ENCODE measurements around the gene EML1. TPM values are rescaled to one million over a fixed set of nuclear protein-coding genes. Genes with fewer than 3 reads are reported as not detected.

EML1 gene
- total RNA-seq, 2 experiments from 2014 or later, result not detected

DNA sequence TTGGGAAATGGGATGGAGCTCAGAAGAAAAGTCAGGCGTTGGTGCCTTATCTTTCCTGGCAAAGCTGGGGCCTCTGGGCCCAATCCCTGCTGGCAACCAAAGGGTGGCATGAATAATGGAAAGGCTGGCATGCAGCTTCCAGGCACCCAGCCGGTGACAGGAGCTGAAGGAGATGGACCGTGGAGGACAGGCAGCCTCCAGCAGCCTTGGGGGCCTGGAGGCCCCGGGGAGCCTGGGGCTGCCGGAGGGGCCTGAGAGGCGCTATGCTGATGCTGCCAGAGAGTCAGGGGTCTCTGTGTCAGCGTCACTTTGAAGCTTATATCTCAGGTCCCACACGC lies 38.2 kb upstream of the EML1 start:
- Histone ChIP-seq H3K9me2 (ENCODE audit: insufficient read depth, low read length) (no peaks in the 10 kb centered on the region), H2AFZ (ENCODE audit: low read length) (no peak overlapping the region), H3K36me3 (ENCODE audit: insufficient read depth, low read length) (no peaks in the 10 kb centered on the region), H3K4me3 (ENCODE audit: low read depth, low read length, poor library complexity, severe bottlenecking) (no peak overlapping the region), H3K4me2 (ENCODE audit: low read length) (no peak overlapping the region), H3K4me1 (ENCODE audit: insufficient read depth, low read length, poor library complexity, severe bottlenecking) (peaks cover 6% of the 10 kb centered on the region), H4K20me1 (ENCODE audit: insufficient read depth, low read length) (no peaks in the 10 kb centered on the region), H3K79me2 (ENCODE audit: insufficient read depth, low read depth, low read length) (no peaks in the 10 kb centered on the region), H3K9me3 (ENCODE audit: low read length) (no peaks in the 10 kb centered on the region), H3K27ac (ENCODE audit: low read depth, low read length, poor library complexity, severe bottlenecking) (no peak overlapping the region)
- ChIA-PET CTCF (ENCODE audit: unreplicated experiment) (no interaction called here), POLR2A (interaction anchor here (0.7 kb wide), 1 partner anchor 1885 kb away, joined by 3 read pairs; no protein-coding TSS in a partner anchor)
- TF ChIP-seq, protein P1, sequence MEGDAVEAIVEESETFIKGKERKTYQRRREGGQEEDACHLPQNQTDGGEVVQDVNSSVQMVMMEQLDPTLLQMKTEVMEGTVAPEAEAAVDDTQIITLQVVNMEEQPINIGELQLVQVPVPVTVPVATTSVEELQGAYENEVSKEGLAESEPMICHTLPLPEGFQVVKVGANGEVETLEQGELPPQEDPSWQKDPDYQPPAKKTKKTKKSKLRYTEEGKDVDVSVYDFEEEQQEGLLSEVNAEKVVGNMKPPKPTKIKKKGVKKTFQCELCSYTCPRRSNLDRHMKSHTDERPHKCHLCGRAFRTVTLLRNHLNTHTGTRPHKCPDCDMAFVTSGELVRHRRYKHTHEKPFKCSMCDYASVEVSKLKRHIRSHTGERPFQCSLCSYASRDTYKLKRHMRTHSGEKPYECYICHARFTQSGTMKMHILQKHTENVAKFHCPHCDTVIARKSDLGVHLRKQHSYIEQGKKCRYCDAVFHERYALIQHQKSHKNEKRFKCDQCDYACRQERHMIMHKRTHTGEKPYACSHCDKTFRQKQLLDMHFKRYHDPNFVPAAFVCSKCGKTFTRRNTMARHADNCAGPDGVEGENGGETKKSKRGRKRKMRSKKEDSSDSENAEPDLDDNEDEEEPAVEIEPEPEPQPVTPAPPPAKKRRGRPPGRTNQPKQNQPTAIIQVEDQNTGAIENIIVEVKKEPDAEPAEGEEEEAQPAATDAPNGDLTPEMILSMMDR (conservative IDR thresholded peaks at IDR 0.05; ENCODE audit: low read length), result no peak
- no peak for TF ChIP-seq EZH2phosphoT487 (IDR thresholded peaks at IDR 0.05; ENCODE audit: borderline replicate concordance, low read depth, low read length)
- no TSS peak for BruUV-seq (replicated peaks)
- no peak for DNase-seq (ENCODE audit: low spot score)
- intact Hi-C loops (cut with micrococcal nuclease; ENCODE audit: unreplicated experiment), result no loop called here

DNA sequence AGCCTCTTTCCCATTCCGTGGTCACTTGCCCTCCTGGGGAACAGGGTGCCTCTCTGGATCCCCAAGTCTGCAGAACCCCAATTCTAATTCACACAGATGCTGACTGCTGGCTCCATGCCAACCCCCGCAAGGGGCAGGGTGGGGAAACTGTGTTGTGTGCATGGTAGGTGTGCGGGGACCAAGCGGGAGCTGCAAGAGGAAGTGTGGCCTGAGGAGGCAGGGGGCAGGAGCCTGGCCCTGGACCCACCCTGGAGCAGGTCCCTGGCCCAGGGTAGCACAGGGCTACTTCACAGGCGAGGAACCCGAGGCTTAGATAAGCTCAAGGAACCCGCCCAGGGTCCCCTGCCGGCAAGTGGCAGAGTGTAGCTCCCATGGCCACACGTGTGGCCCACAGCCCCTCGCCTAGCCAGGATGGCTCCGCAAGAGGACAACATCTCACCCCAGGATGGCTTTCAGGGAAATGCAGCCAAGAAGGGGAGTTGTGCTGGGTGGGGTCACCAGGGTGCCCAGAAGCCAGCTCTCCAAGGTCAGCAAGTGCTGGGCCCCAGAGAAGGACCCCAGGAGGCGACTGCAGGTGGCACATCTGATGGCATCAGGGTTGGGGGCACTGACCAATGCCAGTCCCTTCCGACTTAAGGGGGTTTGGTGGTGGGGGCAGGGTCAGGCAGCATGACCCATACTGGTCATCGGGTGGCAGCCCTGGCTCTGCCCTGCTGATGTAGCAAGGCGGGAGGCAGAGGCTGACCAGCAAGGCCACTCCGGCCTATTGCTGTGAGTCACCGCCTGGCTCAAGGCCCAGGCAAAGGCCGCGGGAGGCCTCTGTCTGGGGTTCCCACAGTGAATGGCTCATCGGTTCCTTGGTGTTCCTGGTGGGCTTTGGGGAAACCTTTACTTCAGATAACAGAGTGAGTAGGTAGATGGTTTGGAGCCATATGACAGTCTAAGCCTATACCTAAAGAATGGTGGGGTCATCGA lies 37.3 kb upstream of the EML1 start:
- Histone ChIP-seq H3K9me3 (ENCODE audit: low read length) (no peaks in the 10 kb centered on the region), H2AFZ (ENCODE audit: low read length) (no peak overlapping the region), H3K4me2 (ENCODE audit: low read length) (no peak overlapping the region), H3K9me2 (ENCODE audit: insufficient read depth, low read length) (no peaks in the 10 kb centered on the region), H3K79me2 (ENCODE audit: insufficient read depth, low read depth, low read length) (no peaks in the 10 kb centered on the region), H3K4me3 (ENCODE audit: low read depth, low read length, poor library complexity, severe bottlenecking) (no peak overlapping the region), H4K20me1 (ENCODE audit: insufficient read depth, low read length) (no peaks in the 10 kb centered on the region), H3K4me1 (ENCODE audit: insufficient read depth, low read length, poor library complexity, severe bottlenecking) (peaks cover 6% of the 10 kb centered on the region), H3K36me3 (ENCODE audit: insufficient read depth, low read length) (no peaks in the 10 kb centered on the region), H3K27ac (ENCODE audit: low read depth, low read length, poor library complexity, severe bottlenecking) (no peak overlapping the region)
- intact Hi-C loops (cut with micrococcal nuclease; ENCODE audit: unreplicated experiment), result no loop called here
- no TSS peak for BruUV-seq (replicated peaks)
- CTCF ChIA-PET (ENCODE audit: unreplicated experiment), result no interaction called here
- no peak for DNase-seq (ENCODE audit: low spot score)
- TF ChIP-seq, protein P1 (conservative IDR thresholded peaks at IDR 0.05; ENCODE audit: low read length), result no peak
- no peak for TF ChIP-seq EZH2phosphoT487 (IDR thresholded peaks at IDR 0.05; ENCODE audit: borderline replicate concordance, low read depth, low read length)
- POLR2A ChIA-PET, result no interaction called here

DNA sequence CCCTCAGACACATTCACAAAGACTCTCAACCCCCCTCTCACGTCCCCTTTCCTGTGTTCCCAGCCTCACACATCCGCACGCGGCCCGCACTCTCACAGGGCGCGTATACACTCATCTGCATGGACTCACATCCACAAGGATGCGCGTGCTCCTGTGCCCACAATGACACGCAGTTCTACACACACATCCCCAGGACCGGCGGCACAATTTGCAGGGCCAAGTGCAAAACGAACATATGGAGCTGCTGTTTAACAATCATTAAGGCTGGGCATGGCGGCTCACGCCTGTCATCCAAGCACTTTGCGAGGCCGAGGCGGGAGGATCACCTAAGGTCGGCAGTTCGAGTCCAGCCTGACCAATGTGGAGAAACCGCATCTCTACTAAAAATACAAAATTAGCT lies 36.4 kb upstream of the EML1 start:
- Histone ChIP-seq H3K4me3 (ENCODE audit: low read depth, low read length, poor library complexity, severe bottlenecking) (no peak overlapping the region), H3K27ac (ENCODE audit: low read depth, low read length, poor library complexity, severe bottlenecking) (no peak overlapping the region), H2AFZ (ENCODE audit: low read length) (no peak overlapping the region), H3K4me2 (ENCODE audit: low read length) (no peak overlapping the region), H3K9me3 (ENCODE audit: low read length) (no peaks in the 10 kb centered on the region), H4K20me1 (ENCODE audit: insufficient read depth, low read length) (no peaks in the 10 kb centered on the region), H3K36me3 (ENCODE audit: insufficient read depth, low read length) (no peaks in the 10 kb centered on the region), H3K79me2 (ENCODE audit: insufficient read depth, low read depth, low read length) (no peaks in the 10 kb centered on the region), H3K9me2 (ENCODE audit: insufficient read depth, low read length) (no peaks in the 10 kb centered on the region), H3K4me1 (ENCODE audit: insufficient read depth, low read length, poor library complexity, severe bottlenecking) (peaks cover 6% of the 10 kb centered on the region)
- intact Hi-C loops (cut with micrococcal nuclease; ENCODE audit: unreplicated experiment), result no loop called here
- DNase-seq (ENCODE audit: low spot score), result no peak
- no peak for TF ChIP-seq EZH2phosphoT487 (IDR thresholded peaks at IDR 0.05; ENCODE audit: borderline replicate concordance, low read depth, low read length)
- TF ChIP-seq, protein P1 (conservative IDR thresholded peaks at IDR 0.05; ENCODE audit: low read length), result no peak
- ChIA-PET CTCF (ENCODE audit: unreplicated experiment) (no interaction called here), POLR2A (no interaction called here)
- no TSS peak for BruUV-seq (replicated peaks)
